Measurements from ENCODE around the gene ATAT1. TPM values are rescaled to one million over a fixed set of nuclear protein-coding genes. Genes with fewer than 3 reads are reported as not detected.

ATAT1 gene
- 10 to 100 TPM; 14.7 to 33.9 (median 19.9) TPM for polyA plus RNA-seq (ENCODE audit: insufficient read length in 10 of 10)
- long read RNA-seq, donor 1, partial matches to known transcripts = 136 of 140 reads
- long read RNA-seq, donor 1, other reads (novel, unspliced or antisense) = 0 of 140 reads
- long read RNA-seq, donor 2, partial matches to known transcripts = 0 of 2 reads
- long read RNA-seq, donor 2, other reads (novel, unspliced or antisense) = 0 of 2 reads
- long read RNA-seq, donor 3 = 0 reads
- long read RNA-seq, donor 4, partial matches to known transcripts = 0 of 2 reads
- long read RNA-seq, donor 4, other reads (novel, unspliced or antisense) = 0 of 2 reads
- long read RNA-seq, donor 5, partial matches to known transcripts = 0 of 8 reads
- long read RNA-seq, donor 5, other reads (novel, unspliced or antisense) = 0 of 8 reads
- long read RNA-seq, donor 6, partial matches to known transcripts = 0 of 7 reads
- long read RNA-seq, donor 6, other reads (novel, unspliced or antisense) = 0 of 7 reads
- long read RNA-seq, donor 7, partial matches to known transcripts = 0 of 7 reads
- long read RNA-seq, donor 7, other reads (novel, unspliced or antisense) = 0 of 7 reads
- long read RNA-seq, donor 8, partial matches to known transcripts = 0 of 1 reads
- long read RNA-seq, donor 8, other reads (novel, unspliced or antisense) = 0 of 1 reads
- long read RNA-seq, donor 9 = 0 reads

- DNase-seq = peak; percentile 78 to 96 (median 91)
These were observed at the start of gene ATAT1 for GRCh38 chr6:30626484-30627366. Gene ATAT1, plus strand, starts transcription at chr6:30626874.

GRCh38 chr6:30578051-30578450, 48.6 kb upstream of the ATAT1 start:
- DNase-seq = no peak

- DNase-seq = no peak
These were observed 42.8 kb upstream of the ATAT1 start for GRCh38 chr6:30583921-30584320.

GRCh38 chr6:30589754-30590358, 36.8 kb upstream of the ATAT1 start:
- no peak for DNase-seq

GRCh38 chr6:30590509-30590908, 36.2 kb upstream of the ATAT1 start:
- no peak for DNase-seq

GRCh38 chr6:30591008-30591407, 35.7 kb upstream of the ATAT1 start:
- no peak for DNase-seq

GRCh38 chr6:30592287-30592686, 34.4 kb upstream of the ATAT1 start:
- DNase-seq = no peak

- DNase-seq = peak; percentile 53 to 82 (median 67)
These were observed 29.1 kb upstream of the ATAT1 start for GRCh38 chr6:30597315-30598144.

GRCh38 chr6:30598912-30599624, 27.6 kb upstream of the ATAT1 start:
- no peak for DNase-seq

GRCh38 chr6:30599625-30600324, 26.9 kb upstream of the ATAT1 start:
- DNase-seq = no peak

- DNase-seq = no peak
These were observed 26.2 kb upstream of the ATAT1 start for GRCh38 chr6:30600451-30600961.

GRCh38 chr6:30601436-30601814, 25.2 kb upstream of the ATAT1 start:
- DNase-seq = no peak

GRCh38 chr6:30601815-30602641, 24.6 kb upstream of the ATAT1 start:
- DNase-seq = no peak

- DNase-seq = no peak
These were observed 22.7 kb upstream of the ATAT1 start for GRCh38 chr6:30603961-30604360.

- no peak for DNase-seq
These were observed 16.6 kb upstream of the ATAT1 start for GRCh38 chr6:30610065-30610464.

GRCh38 chr6:30611150-30611855, 15.4 kb upstream of the ATAT1 start:
- DNase-seq = no peak

- DNase-seq = no peak
These were observed 14.8 kb upstream of the ATAT1 start for GRCh38 chr6:30611856-30612194.

- DNase-seq = no peak
These were observed 14.5 kb upstream of the ATAT1 start for GRCh38 chr6:30612213-30612612.

All from muscle of back (tissue), 13 donors.